GM19043 (cell line): ENCODE measurements around the gene ZNF888.
"Not testable (repeated sequence)": the region's sequence is repeated elsewhere in the genome, so short reads cannot be mapped to it uniquely, and the experiment has no call there.

Source experiments
- ATAC-seq: cut with Tn5 transposase; IDR thresholded peaks from one replicate; pipeline ENCODE4 v1.9.1; 2021; ENCODE audit warnings: low read depth; ENCODE audit not compliant: unreplicated experiment

The ZNF888 gene

GRCh38 chr19:52889931-52890330 is 33.3 kb downstream of the ZNF888 start:
- no peak for ATAC-seq

GRCh38 chr19:52889076-52889475 is 34.2 kb downstream of the ZNF888 start:
- ATAC-seq: no peak

DNA sequence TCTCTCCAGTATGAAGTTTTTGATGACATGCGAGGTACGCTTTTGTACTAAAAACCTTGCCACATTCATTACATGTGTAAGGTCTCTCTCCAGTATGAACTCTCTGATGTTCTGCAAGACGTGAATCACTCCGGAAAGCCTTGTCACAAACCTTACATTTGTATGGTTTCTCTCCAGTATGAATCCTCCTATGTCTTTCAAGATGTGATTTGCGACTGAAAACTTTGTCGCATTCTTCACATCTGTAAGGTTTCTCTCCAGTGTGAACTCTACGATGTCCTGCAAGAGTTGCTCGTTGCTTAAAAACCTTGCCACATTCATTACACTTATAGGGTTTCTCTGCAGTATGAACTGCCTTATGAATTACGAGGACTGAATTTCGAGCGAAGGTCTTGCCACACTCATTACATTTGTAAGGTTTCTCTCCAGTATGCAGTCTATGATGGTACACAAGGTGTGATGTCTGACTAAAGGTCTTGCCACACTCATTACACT is 42.3 kb downstream of the ZNF888 start:
- ATAC-seq: no peak

GRCh38 chr19:52872996-52873395 is 50.2 kb downstream of the ZNF888 start:
- not testable (repeated sequence) for ATAC-seq

DNA sequence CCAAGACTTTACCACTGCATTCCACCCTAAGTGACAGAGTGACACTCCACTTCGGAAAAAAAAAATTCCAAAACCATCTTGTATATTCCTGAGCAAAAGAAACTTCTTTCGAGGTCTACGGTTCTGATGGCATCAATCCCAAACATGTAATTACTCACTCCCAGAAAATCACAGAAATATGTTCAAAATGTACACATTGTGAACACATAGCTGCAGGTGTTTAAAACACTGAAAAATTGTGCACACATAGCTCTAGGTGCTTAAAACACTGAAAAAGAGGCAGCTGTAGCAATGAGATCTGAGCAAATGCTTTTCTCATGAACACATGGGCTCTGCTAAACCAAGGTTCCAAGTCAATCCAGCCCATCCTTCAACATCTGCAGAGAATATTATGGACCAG is 51.8 kb downstream of the ZNF888 start:
- ATAC-seq: no peak

DNA sequence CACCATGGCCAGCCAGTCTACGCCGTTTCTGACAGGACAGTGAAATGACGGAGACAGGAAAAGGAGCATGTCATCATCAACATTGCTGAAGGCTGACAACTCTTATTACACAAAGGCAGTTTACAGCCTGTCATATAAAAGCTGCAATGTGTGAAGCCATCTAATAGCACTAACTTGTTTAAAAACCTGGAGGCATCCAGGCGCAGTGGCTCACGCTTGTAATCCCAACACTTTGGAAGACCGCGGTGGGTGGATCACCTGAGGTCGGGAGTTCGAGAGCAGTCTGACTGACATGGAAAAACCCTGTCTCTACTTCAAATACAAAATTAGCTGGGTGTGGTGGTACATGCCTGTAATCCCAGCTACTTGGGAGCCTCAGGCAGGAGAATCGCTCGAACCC is 55.2 kb downstream of the ZNF888 start:
- not testable (repeated sequence) for ATAC-seq

DNA sequence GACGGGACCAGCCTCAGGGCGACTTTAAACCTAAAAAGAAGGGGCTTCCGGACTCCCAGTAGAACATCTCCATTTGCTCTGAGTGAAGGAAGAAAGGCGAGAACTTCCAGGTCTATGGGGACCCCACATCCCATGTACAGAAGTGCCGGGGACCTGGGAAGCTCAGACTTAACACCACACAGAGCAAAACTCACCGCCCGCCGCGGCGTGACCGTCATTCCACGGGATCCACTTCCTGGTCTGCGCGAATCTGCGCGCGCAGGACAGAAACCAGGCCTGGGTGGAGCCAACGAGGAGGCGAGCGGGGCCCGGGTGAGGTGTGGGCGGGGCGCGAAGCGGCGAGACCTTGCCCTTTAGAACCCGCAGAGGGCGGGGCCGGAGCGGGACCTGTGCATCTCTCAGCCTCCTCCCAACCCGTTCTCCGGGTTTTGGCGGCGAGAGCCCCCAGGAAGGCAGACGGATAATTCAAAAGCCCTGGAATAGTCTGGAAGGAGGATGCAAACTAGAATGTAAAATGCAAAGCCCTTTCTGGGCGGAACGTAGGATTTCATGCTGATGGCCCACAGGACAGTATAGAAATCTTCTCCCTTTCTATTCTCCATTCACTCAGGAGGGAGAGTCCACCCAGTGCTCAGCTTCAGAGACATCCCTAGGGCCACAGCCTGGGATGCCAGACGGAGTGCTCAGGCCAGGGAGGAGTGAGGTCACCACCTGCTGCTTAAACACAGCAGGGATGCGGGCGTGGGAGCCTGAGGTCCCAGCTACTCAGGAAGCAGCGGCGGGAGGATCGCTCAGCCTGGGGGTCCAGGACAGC is 65.6 kb downstream of the ZNF888 start, which contains the start of gene ZNF468:
ZNF468 (minus strand) TSS at position 242 of the 814 bp plus-strand sequence. CDS start 3,347 bp downstream, outside the sequence.
- peak; percentile 96 for ATAC-seq

- peak; percentile 34 for ATAC-seq
These were observed 66.5 kb downstream of the ZNF888 start for GRCh38 chr19:52856540-52857377.
